ENCODE data around the gene STK32A.

- TF ChIP-seq CTCF (conservative IDR thresholded peaks at IDR 0.05; ENCODE audit: low read depth in 2 of 2), result no peak
- no peak for TF ChIP-seq POLR2AphosphoS5 (IDR thresholded peaks at IDR 0.05; ENCODE audit: low read depth)
- no peak for TF ChIP-seq CREB1 (CRISPR knock-in tag; IDR thresholded peaks at IDR 0.05; ENCODE audit: low read depth)
- TF ChIP-seq REST (IDR thresholded peaks at IDR 0.05; ENCODE audit: unreplicated experiment), result no peak
- no peak for TF ChIP-seq EZH2phosphoT487 (IDR thresholded peaks at IDR 0.05; ENCODE audit: unreplicated experiment)
- TF ChIP-seq EZH2 (IDR thresholded peaks at IDR 0.05; ENCODE audit: low read depth, unreplicated experiment), result no peak
These were observed 138.5 kb downstream of the STK32A start for GRCh38 chr5:147373328-147373727.
